NT2/D1 (cell line): ENCODE measurements around the gene FRYL.

ENCODE experiments used
- SUZ12 ChIP-seq: IDR thresholded peaks from 2 replicates; pipeline ENCODE4 v1.6.1; 2011; ENCODE audit not compliant: insufficient read length, insufficient read depth; ENCODE audit errors: extremely low read depth
- YY1 ChIP-seq: IDR thresholded peaks from 2 replicates; pipeline ENCODE4 v1.6.1; 2011; ENCODE audit not compliant: insufficient read length, insufficient read depth
- ZNF274 ChIP-seq: IDR thresholded peaks from 2 replicates; pipeline ENCODE4 v1.6.1; 2011; ENCODE audit warnings: mild to moderate bottlenecking, low read depth, low read length

- no peak for TF ChIP-seq ZNF274
- no peak for TF ChIP-seq YY1
- TF ChIP-seq SUZ12: no peak
These were observed 87.2 kb downstream of the FRYL start for GRCh38 chr4:48692897-48693296.
